IMR-90 (cell line): Measurements from ENCODE around the gene PARVG. TPM values are rescaled to one million over a fixed set of nuclear protein-coding genes. Genes with fewer than 3 reads are reported as not detected.

Experiments used
- ATAC-seq: fragments of 200-7000 bp; cut with Tn5 transposase; 2 replicates; pipeline ENCODE4 v1.9.1; 2020; ENCODE audit warnings: low read depth, mild to moderate bottlenecking, moderate library complexity
- BruUV-seq: library from RNA; stranded (reverse); fragments of 400-500 nt; replicated peaks from 2 replicates; lab custom pipeline; 2021; lab: Mats Ljungman, UMichigan
- CTCF ChIA-PET: fragments of 300-600 bp; formaldehyde crosslinking; extraction: SDS; loops from one replicate; lab custom pipeline; 2021; ENCODE audit warnings: antibody characterized with exemption; lab: Yijun Ruan, JAX
- POLR2A ChIA-PET: fragments of 300-600 bp; sonication (Branson Sonifier 250); formaldehyde crosslinking; loops from one replicate; lab custom pipeline; 2022; ENCODE audit warnings: antibody characterized with exemption; ENCODE audit not compliant: unreplicated experiment; lab: Charles Lee
- DNase-seq: peaks from one replicate; pipeline ENCODE4 v3.0.0; 2013
- H2AFZ ChIP-seq: replicated peaks from 2 replicates; pipeline ENCODE3; 2013; ENCODE audit warnings: low read length, mild to moderate bottlenecking; ENCODE audit not compliant: poor library complexity
- H2AK5ac ChIP-seq: 2 replicates; pipeline ENCODE4 v1.6.1; 2013; ENCODE audit warnings: low read depth, low read length, inconsistent platforms
- H2AK9ac ChIP-seq: replicated peaks from 2 replicates; pipeline ENCODE3; 2013; ENCODE audit warnings: mild to moderate bottlenecking, low read depth, low read length, moderate library complexity; ENCODE audit not compliant: poor library complexity
- H2BK120ac ChIP-seq: 2 replicates; pipeline ENCODE4 v1.6.1; 2013; ENCODE audit warnings: low read depth, low read length, inconsistent platforms
- H2BK15ac ChIP-seq: 3 replicates; pipeline ENCODE4 v1.6.1; 2013; ENCODE audit warnings: low read depth, low read length, inconsistent platforms
- H2BK20ac ChIP-seq: 2 replicates; pipeline ENCODE4 v1.6.1; 2013; ENCODE audit warnings: low read depth, mild to moderate bottlenecking, inconsistent platforms, low read length, moderate library complexity
- H2BK5ac ChIP-seq: 2 replicates; pipeline ENCODE4 v1.6.1; 2013; ENCODE audit warnings: mild to moderate bottlenecking, low read depth, low read length, inconsistent platforms; ENCODE audit not compliant: poor library complexity, severe bottlenecking
- H3K14ac ChIP-seq: replicated peaks from 2 replicates; pipeline ENCODE4 v1.6.1; 2013; ENCODE audit warnings: low read depth, low read length, inconsistent platforms
- H3K18ac ChIP-seq: 2 replicates; pipeline ENCODE4 v1.6.1; 2013; ENCODE audit warnings: low read depth, low read length, control low read depth
- H3K23ac ChIP-seq: 2 replicates; pipeline ENCODE4 v1.6.1; 2013; ENCODE audit warnings: low read depth, low read length, inconsistent platforms
- H3K27ac ChIP-seq: 2 replicates; pipeline ENCODE4 v1.5.1; 2013; ENCODE audit warnings: mild to moderate bottlenecking, control low read depth, low read length; ENCODE audit not compliant: insufficient read depth
- H3K27me3 ChIP-seq: 2 replicates; pipeline ENCODE4 v1.6.1; 2013; ENCODE audit warnings: low read length; ENCODE audit not compliant: control insufficient read depth, insufficient read depth
- H3K36me3 ChIP-seq: 2 replicates; pipeline ENCODE4 v1.6.1; 2013; ENCODE audit warnings: low read length, mixed read lengths; ENCODE audit not compliant: control insufficient read depth, insufficient read depth
- H3K4ac ChIP-seq: 2 replicates; pipeline ENCODE4 v1.6.1; 2013; ENCODE audit warnings: low read depth, low read length, inconsistent platforms
- H3K4me1 ChIP-seq: 2 replicates; pipeline ENCODE4 v1.6.1; 2013; ENCODE audit warnings: low read length, mixed read lengths; ENCODE audit not compliant: control insufficient read depth, insufficient read depth
- H3K4me2 ChIP-seq: 2 replicates; pipeline ENCODE4 v1.6.1; 2013; ENCODE audit warnings: low read depth, mild to moderate bottlenecking, control low read depth, low read length, moderate library complexity
- H3K4me3 ChIP-seq: 2 replicates; pipeline ENCODE4 v1.5.1; 2013; ENCODE audit warnings: low read depth, mild to moderate bottlenecking, control low read depth, low read length, moderate library complexity; ENCODE audit not compliant: insufficient read depth
- H3K56ac ChIP-seq: 2 replicates; pipeline ENCODE4 v1.6.1; 2013; ENCODE audit warnings: low read length, inconsistent platforms; ENCODE audit not compliant: insufficient read depth; ENCODE audit errors: extremely low read depth
- H3K79me1 ChIP-seq, 2 experiments: 2 replicates each; pipeline ENCODE4 v1.6.1; 2013; ENCODE audit warnings: low read length in 2 of 2, inconsistent platforms in 1 of 2, low read depth in 1 of 2
- H3K9ac ChIP-seq: 2 replicates; pipeline ENCODE4 v1.6.1; 2013; ENCODE audit warnings: low read depth, low read length, control low read depth
- H3K9me1 ChIP-seq: 2 replicates; pipeline ENCODE4 v1.6.1; 2013; ENCODE audit warnings: low read length, inconsistent platforms; ENCODE audit not compliant: insufficient read depth
- H3K9me3 ChIP-seq: 2 replicates; pipeline ENCODE4 v1.6.1; 2013; ENCODE audit warnings: low read length; ENCODE audit not compliant: control insufficient read depth, insufficient read depth
- H4K20me1 ChIP-seq: 2 replicates; pipeline ENCODE4 v1.6.1; 2013; ENCODE audit warnings: low read length, inconsistent platforms; ENCODE audit not compliant: insufficient read depth
- H4K5ac ChIP-seq: 2 replicates; pipeline ENCODE4 v1.6.1; 2013; ENCODE audit warnings: mild to moderate bottlenecking, low read depth, low read length, control low read depth
- H4K8ac ChIP-seq, 2 experiments: 2 replicates each; pipeline ENCODE4 v1.6.1; 2013; ENCODE audit warnings: low read depth in 2 of 2, low read length in 2 of 2, control low read depth in 1 of 2, inconsistent platforms in 1 of 2
- H4K91ac ChIP-seq: 2 replicates; pipeline ENCODE4 v1.6.1; 2013; ENCODE audit warnings: low read depth, low read length, inconsistent platforms; ENCODE audit not compliant: insufficient read depth
- BHLHE40 ChIP-seq: fragments of 150-350 bp; IDR thresholded peaks from 2 replicates; pipeline ENCODE4 v1.6.1; 2016; ENCODE audit warnings: mild to moderate bottlenecking, low read depth, low read length
- CEBPB ChIP-seq: IDR thresholded peaks from 2 replicates; pipeline ENCODE4 v1.6.1; 2012; ENCODE audit warnings: low read depth, low read length, improper control_type of control experiment
- CHD1 ChIP-seq: IDR thresholded peaks from 2 replicates; pipeline ENCODE4 v1.6.1; 2012; ENCODE audit warnings: low read depth, low read length, improper control_type of control experiment
- CTCF ChIP-seq: conservative IDR thresholded peaks from 2 replicates; pipeline ENCODE4 v1.5.1; 2012; ENCODE audit warnings: mild to moderate bottlenecking, low read depth, low read length, improper control_type of control experiment
- ELK1 ChIP-seq: fragments of 150-350 bp; IDR thresholded peaks from 2 replicates; pipeline ENCODE4 v1.6.1; 2016; ENCODE audit warnings: low read depth, mild to moderate bottlenecking, low read length, moderate library complexity, borderline replicate concordance
- FOS ChIP-seq: fragments of 150-350 bp; IDR thresholded peaks from 2 replicates; pipeline ENCODE4 v1.6.1; 2016; ENCODE audit warnings: low read depth, low read length
- MAFK ChIP-seq: IDR thresholded peaks from 2 replicates; pipeline ENCODE4 v1.6.1; 2012; ENCODE audit warnings: low read depth, low read length, improper control_type of control experiment
- MAZ ChIP-seq: IDR thresholded peaks from 2 replicates; pipeline ENCODE4 v1.6.1; 2012; ENCODE audit warnings: low read depth, mild to moderate bottlenecking, low read length, improper control_type of control experiment, moderate library complexity, borderline replicate concordance
- MXI1 ChIP-seq: IDR thresholded peaks from 2 replicates; pipeline ENCODE4 v1.6.1; 2012; ENCODE audit warnings: low read depth, mild to moderate bottlenecking, low read length, moderate library complexity, borderline replicate concordance
- NFE2L2 ChIP-seq: fragments of 150-350 bp; IDR thresholded peaks from 2 replicates; pipeline ENCODE4 v1.6.1; 2016; ENCODE audit warnings: low read depth, mild to moderate bottlenecking, low read length
- POLR2A ChIP-seq: IDR thresholded peaks from 2 replicates; pipeline ENCODE4 v1.6.1; 2012; ENCODE audit warnings: mild to moderate bottlenecking, low read depth, low read length
- RCOR1 ChIP-seq: IDR thresholded peaks from 2 replicates; pipeline ENCODE4 v1.6.1; 2012; ENCODE audit warnings: mild to moderate bottlenecking, low read length, improper control_type of control experiment; ENCODE audit not compliant: insufficient replicate concordance
- RFX5 ChIP-seq: IDR thresholded peaks from 2 replicates; pipeline ENCODE4 v1.8.0; 2012; ENCODE audit warnings: low read depth, mild to moderate bottlenecking, low read length, moderate library complexity
- SMC3 ChIP-seq: fragments of 150-350 bp; IDR thresholded peaks from 2 replicates; pipeline ENCODE4 v1.6.1; 2016; ENCODE audit warnings: low read depth, mild to moderate bottlenecking, antibody characterized with exemption, low read length, moderate library complexity
- USF2 ChIP-seq: fragments of 150-350 bp; IDR thresholded peaks from 2 replicates; pipeline ENCODE4 v1.6.1; 2017; ENCODE audit warnings: mild to moderate bottlenecking, antibody characterized with exemption, low read length, low read depth
- WGBS, 2 experiments: methylation state at CpG; one replicate each; pipeline versions ENCODE4 v1.1.5 to v1.1.7; 2013; ENCODE audit warnings: missing lambda C conversion rate in 2 of 2; ENCODE audit not compliant: insufficient read length in 1 of 2; ENCODE audit errors: extremely low coverage in 2 of 2; 5-methylcytosine and 5-hydroxymethylcytosine counted together
- dilution Hi-C: fragments of 300-500 bp; cut with HindIII; formaldehyde crosslinking; loops from one replicate; pipeline ENCODE4 v1.14.3; 2018; ENCODE audit warnings: low sequenced_read_pairs; ENCODE audit not compliant: unreplicated experiment
- in situ Hi-C: fragments of 300-500 bp; cut with MboI; formaldehyde crosslinking; loops from 3 replicates; pipeline ENCODE4 v1.14.3; 2019; ENCODE audit warnings: low sequenced_read_pairs, inconsistent platforms, mixed read lengths
- intact Hi-C: fragments of 100-400 bp; cut with micrococcal nuclease; formaldehyde crosslinking; loops from 2 replicates; pipeline ENCODE4 v1.10.0; 2022
- polyA plus RNA-seq, 3 experiments: library from polyadenylated mRNA; depleted of rRNA; stranded (reverse); fragments of >200 nt; gene quantifications; 2 replicates each; pipeline ENCODE4 v1.2.3, GENCODE V29; 2012; ENCODE audit warnings: low replicate concordance in 1 of 3
- total RNA-seq: library from RNA; depleted of rRNA; stranded (reverse); fragments of >200 nt; gene quantifications from 2 replicates; pipeline ENCODE4 v1.2.3, GENCODE V29; 2012

Gene PARVG
- total and polyA plus RNA-seq, 2 of the 4 experiments (the other 2 are of a cell fraction) = not detected

GRCh38 chr22:44204739-44205515 lies 24.2 kb downstream of the PARVG start:
- Histone ChIP-seq H3K36me3 (no peaks in the 10 kb centered on the region), H3K9me1 (peaks cover 10% of the 10 kb centered on the region), H2AK5ac (0 out of 2 replicates have a peak overlapping the region, but pooled peaks have one; percentile 18), H3K9me3 (peaks cover 3% of the 10 kb centered on the region; the same call in 1 of the 2 replicates), H3K79me1 (no peaks in the 10 kb centered on the region), H2BK15ac (no peak overlapping the region), H3K27me3 (no peaks in the 10 kb centered on the region; the same call in 1 of the 2 replicates), H3K4me2 (no peak overlapping the region), H3K23ac (no peak overlapping the region), H2BK20ac (no peak overlapping the region), H4K8ac (no peak overlapping the region), H3K56ac (no peak overlapping the region), H4K5ac (no peak overlapping the region), H2BK5ac (no peak overlapping the region), H3K4me3 (no peak overlapping the region), H3K4me1 (peaks cover 20% of the 10 kb centered on the region), H2BK120ac (no peak overlapping the region), H3K18ac (no peak overlapping the region), H3K9ac (no peak overlapping the region), H2AFZ (no peak overlapping the region), H4K91ac (no peak overlapping the region), H4K20me1 (no peaks in the 10 kb centered on the region), H2AK9ac (no peak overlapping the region), H3K4ac (no peak overlapping the region), H3K14ac (no peak overlapping the region), H3K27ac (no peak overlapping the region)
- 66% methylated on average over 6 of the region's 16 CpGs; no CpG with 5 or more reads in 1 of the 2 experiments for WGBS, 2 experiments
- intact Hi-C loops = no loop called here
- ATAC-seq (no peak), DNase-seq (no peak)
- ChIA-PET CTCF (no interaction called here), POLR2A (no interaction called here)
- in situ Hi-C loops = no loop called here
- no TSS peak for BruUV-seq
- dilution Hi-C loops = no loop called here
- TF ChIP-seq MAFK (no peak), SMC3 (no peak), RCOR1 (no peak), ELK1 (no peak), MXI1 (no peak), CEBPB (no peak), CHD1 (no peak), CTCF (no peak), RFX5 (no peak), MAZ (no peak), BHLHE40 (no peak), FOS (no peak), NFE2L2 (no peak), USF2 (no peak), POLR2A (no peak)
